GM21825 (cell line): ENCODE data around the gene WIPF1.

Source experiments
- ATAC-seq: cut with Tn5 transposase; IDR thresholded peaks from one replicate; pipeline ENCODE4 v1.9.1; 2021; ENCODE audit warnings: mild to moderate bottlenecking, moderate library complexity; ENCODE audit not compliant: unreplicated experiment

The WIPF1 gene

GRCh38 chr2:174623106-174623637 is 25.6 kb upstream of the WIPF1 start:
- ATAC-seq = no peak

- ATAC-seq = no peak
Observed at GRCh38 chr2:174621323-174621722, 23.7 kb upstream of the WIPF1 start.

DNA sequence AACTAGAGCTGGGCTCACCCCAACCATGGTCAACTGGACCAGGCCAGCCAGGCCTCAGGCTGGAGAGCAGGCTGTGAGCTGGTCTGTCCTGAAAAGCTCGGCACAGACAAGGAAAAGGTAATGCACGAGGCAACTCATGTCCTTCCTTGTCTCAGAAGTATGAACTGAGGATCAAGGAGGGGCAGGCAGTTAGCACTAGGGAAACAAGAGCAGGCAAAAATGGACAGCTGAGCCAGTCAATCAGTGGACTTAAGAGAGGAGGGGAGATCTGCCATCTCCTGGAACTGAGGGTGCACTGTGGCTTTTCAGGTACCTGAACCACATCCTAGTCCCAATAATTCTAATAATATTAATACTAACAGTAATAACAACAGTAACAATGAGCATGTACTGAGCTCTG is 20.6 kb upstream of the WIPF1 start:
- no peak for ATAC-seq

- no peak for ATAC-seq
Observed at GRCh38 chr2:174617718-174618117, 20.1 kb upstream of the WIPF1 start.

DNA sequence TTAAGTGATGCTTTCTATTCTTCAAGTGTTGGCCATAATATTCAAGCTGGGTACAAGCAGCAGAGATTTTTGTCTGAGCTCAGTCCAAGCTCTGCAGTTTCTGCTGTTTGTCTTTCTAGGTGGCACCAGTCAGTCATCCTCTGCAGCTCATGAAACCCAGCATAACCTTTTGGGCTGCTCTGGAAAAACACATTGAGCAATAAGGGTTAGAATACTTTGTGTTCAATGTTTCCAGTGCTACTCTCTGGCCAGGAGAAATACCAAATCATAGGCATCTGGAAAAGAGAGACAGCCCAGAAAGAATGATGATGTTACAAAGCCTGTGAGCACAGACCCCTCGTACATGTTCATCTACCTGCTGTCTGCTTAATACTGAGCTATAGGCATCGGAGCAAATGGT is 19.5 kb upstream of the WIPF1 start:
- ATAC-seq = no peak

- no peak for ATAC-seq
Observed at GRCh38 chr2:174615871-174616436, 18.4 kb upstream of the WIPF1 start.

DNA sequence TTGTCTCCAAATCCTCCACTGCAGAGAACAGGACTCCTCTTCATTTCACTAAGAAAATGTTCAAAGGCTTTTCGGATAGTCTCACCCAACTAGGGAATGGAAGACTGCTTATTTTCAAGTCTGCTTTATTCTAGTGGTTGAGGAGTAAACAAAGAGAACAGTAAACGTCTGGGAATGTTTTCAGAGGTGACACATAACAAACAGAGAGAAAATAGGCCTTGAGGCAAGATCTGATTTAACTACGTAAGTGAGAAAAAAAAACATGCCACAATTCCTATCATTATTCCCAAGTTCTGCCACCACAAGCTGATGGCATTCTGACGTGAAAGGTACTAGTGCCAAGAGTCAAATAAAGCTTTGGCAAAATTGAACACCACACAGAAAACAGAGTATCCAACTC is 16.7 kb upstream of the WIPF1 start:
- ATAC-seq = no peak

DNA sequence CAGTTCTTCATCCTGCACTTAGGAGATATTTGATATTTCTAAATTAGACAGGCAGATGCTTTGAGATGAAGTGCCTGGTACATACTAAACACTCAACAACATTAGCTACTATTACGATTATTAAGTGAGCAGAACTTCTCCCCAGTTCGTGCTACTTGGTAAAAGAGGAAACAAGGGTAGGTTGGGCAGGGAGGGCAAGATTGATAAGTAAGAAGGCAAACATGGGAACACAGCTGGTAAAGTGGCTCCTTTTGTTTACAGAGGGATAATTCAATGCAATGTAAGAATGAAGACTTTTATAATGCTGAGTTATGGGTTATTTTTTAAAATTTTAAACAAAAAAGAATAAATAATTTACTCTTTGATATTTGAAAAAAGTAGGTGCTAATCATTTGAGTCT is 15.9 kb upstream of the WIPF1 start:
- no peak for ATAC-seq

- no peak for ATAC-seq
Observed at GRCh38 chr2:174612970-174613369, 15.4 kb upstream of the WIPF1 start.

GRCh38 chr2:174611854-174612253 is 14.2 kb upstream of the WIPF1 start:
- ATAC-seq = no peak

DNA sequence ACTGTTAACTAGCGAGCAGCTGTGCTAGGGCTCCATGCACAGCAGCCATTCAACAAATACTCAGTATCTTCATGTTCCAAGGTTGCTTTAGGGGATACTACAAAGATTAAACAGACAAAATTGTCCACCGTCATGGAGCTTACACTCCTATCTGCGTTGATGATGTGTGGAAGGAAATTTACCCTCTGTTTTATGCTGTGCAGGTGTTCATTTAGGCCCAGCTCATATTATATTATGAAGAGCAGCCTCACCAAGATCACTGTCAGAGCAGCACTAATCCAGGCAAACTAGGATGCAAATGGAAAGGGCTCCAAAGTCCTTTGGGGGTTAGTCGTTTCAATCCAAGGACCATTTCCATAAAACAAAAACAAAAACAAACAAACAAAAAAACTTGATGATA is 13.4 kb upstream of the WIPF1 start:
- ATAC-seq = no peak

DNA sequence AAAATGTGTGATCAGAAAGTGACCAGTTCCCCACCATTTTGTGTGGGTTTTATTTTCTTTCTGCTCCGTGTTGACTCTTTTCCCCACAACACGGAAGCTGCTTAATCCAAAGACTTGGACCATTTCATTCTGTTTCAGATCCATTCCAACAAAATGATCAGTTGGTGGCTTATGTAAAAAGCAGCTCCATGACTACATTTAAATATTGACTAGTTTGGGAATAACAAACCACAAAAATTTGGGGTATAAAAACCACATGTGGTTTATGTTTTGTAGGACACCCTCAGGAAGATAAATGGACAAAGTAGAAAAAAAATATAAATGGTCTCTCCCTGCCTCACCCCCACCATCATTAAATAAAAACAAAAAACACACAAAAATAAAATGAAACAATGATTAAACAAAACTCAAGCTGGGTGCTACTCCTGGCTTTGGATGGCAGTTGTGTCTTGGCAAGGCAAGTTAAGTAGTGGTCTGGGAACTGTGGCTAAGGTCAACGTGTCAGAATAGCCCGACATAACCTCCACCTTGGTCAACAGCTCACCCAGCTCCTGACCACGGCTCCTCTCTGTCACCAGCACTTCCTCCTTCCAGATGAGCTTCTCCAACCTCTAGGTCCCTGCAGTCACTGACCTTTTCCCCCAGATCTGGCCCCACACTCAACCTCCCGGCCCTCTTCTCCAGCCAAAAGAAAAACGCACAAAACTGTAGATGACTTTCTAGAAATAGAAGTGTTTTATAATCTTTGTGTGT is 12.8 kb upstream of the WIPF1 start:
- no peak for ATAC-seq

DNA sequence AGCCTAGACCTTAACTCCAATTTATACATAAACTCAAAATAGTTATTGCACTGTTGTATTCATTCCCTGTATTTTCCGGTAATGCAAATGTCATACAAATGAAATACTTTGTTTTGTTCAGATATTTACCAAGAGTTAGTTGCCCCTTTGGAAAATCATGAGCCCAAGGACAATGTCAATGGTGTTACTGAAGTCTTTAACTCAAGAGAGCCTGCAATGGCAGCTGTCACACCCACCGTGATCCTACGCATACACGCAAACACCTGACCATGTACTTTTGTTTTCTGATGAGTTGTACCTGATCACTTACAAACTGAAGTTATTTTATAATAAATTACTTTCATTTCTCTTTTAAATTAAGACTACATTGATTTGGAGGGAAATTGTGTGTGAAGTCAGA is 11.7 kb upstream of the WIPF1 start:
- no peak for ATAC-seq

DNA sequence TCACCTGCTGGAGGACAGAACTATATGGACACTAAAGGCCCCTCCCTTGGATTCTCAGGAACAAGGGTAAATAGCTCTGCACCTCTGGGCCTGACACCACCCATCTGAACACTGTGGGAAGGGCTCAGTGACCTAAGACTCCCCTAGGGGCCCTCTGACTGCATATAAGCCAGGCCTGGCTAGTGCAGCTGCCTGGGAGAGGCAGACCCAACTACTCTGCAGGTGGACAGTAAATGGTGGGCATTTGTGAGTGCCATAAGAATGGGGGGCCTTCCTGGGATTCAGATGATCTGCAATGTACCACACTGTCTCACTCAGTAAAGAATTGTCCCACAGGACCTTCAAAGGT is 11.2 kb upstream of the WIPF1 start:
- peak; percentile 47 for ATAC-seq

DNA sequence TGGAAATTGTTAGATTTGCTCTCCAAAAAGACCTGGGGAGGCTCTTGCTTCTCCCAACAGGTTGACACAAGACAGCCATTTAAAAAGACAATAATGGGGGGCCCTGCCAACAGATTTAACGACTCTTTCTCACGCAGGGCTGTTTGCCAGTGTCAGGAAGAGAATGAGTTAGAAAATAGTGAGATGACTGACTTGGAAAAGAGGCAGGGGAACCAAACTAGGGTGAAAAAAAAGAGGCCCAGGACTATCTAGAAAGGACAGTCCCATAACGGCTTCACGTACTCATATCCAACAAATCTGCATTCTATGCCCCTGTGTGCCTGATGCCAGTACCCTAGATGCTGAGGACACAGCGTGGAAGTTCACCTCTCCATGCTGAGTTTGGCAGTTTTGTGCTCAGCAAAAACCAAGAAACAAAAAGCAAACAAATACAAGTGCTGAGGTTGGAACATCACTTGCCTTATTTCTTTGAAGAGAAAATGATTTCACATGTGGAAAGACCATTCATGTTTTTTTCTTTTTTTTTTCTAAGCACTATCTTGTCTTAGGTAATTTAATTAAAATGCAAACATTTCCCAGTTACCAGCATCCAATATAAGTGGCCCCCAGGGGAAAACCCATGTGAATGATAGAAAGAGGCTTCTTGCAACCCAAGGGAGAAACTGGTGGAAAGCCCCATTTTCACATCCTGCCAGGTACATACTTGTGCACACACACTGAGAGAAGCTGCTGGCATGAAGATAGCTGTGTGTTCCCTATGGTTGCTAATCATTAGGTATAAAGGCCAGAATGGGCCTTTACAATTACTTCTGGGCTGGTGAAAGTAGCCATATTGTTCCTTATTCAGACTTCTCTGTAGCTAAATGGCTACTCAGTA is 10.6 kb upstream of the WIPF1 start:
- peak; percentile 75 for ATAC-seq

DNA sequence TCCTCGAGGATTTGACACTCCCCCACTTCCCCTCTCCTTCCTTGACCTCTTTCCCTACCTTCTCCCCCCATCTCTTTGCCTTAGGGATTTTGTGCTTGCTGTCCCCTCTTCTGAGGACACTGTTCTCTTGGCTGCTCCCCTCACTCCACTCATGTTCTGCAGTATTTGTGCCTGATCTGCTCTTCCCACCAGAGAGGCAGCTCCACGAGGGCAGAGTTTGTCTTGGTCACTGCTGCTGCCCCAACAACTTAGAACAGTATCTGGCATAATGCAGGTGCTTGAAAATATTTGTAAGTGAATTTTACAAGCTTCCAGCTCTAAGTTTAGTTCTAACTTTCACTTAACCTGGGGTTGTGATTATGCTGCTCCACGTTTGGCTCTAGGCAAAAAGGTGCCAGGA is 10.0 kb upstream of the WIPF1 start:
- no peak for ATAC-seq

DNA sequence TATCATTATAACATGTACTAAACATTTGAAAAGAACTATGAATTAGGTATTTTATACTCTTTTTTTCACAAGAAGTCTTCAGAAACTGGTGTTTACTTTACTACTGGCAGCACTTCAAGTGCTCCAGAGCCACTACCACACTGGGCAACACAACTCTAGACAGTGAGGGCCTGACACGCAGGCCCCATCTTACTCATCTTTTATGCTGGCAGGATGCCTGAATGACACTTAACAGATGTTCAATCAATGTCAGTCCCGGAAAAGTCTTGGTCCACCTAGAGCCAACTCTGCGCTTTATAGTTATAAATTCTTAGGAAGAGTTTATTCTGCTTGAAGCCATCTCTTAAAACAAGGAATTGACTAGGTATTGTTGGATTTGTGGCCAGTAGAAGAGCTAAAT is 8.7 kb upstream of the WIPF1 start:
- ATAC-seq = no peak

DNA sequence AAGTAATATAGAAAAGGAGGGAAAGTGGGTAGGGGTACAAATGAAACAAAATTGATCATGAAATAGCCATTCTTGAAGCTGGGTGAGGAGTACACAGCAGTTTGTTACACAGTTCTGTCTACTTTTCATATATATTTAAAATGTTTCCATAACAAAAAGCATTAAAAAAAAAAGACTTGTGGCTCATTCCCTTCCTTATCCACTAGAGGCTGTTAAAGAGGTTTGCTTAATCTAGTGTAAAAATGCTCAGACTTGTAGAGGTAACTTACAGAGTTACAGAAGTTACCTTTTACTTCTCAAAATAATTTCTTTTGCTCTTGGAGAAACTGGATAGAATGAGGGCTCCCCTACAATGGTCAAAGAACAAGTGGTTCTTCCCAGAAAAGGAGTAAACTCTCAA is 8.1 kb upstream of the WIPF1 start:
- ATAC-seq = no peak

GRCh38 chr2:174603280-174603679 is 5.7 kb upstream of the WIPF1 start:
- ATAC-seq = no peak

- no peak for ATAC-seq
Observed at GRCh38 chr2:174602745-174603144, 5.1 kb upstream of the WIPF1 start.

DNA sequence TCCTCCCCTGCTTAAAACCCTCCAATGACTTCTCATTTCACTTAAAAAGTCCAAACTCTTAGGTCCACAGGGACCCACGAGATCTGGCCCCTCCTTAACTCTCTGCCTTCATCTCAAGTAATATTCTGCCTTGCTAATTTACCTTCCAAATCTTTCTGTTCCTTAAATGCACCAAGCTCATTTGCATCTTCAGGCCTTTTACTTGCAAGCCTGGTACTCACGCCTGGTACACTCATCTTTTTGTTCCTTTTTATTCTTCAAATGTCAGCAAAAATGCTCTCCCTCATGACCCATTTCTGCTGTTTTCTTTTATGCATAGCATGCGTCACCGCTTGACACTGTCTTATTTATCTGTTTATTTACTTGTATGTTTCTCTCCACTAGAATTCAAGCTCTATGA is 2.7 kb upstream of the WIPF1 start:
- peak; percentile 27 for ATAC-seq
